ENCODE measurements around the gene GALNT5.

GRCh38 chr2:157292853-157293252 is 35.3 kb downstream of the GALNT5 start:
- TF ChIP-seq EP300 (IDR thresholded peaks at IDR 0.05) (no peak), POLR2A (IDR thresholded peaks at IDR 0.05) (no peak)

Data from sigmoid colon (tissue), 4 donors.